ENCODE results near the gene LCP2. TPM values are rescaled to one million over a fixed set of nuclear protein-coding genes. Genes with fewer than 3 reads are reported as not detected.

LCP2 gene
- total RNA-seq, 1 experiment from 2014 or later, result not detected

GRCh38 chr5:170261528-170262043 lies 36.0 kb downstream of the LCP2 start:
- H3K4me1 ChIP-seq (replicated peaks; ENCODE audit: insufficient read depth), result no peaks in the 10 kb centered on the region
- H3K4me3 ChIP-seq, result no peak overlapping the region
- H3K27ac ChIP-seq, result no peak overlapping the region
- no peak for TF ChIP-seq EZH2 (IDR thresholded peaks at IDR 0.05; ENCODE audit: low read depth)
- TF ChIP-seq CTCF (conservative IDR thresholded peaks at IDR 0.05), result no peak
- no peaks in the 10 kb centered on the region for H3F3A ChIP-seq (ENCODE audit: insufficient read depth, low read depth)
- no peak for DNase-seq
- BruUV-seq (replicated peaks), result no TSS peak
- H3K27me3 ChIP-seq (ENCODE audit: insufficient read depth, low read depth), result peaks cover 21% of the 10 kb centered on the region; the same call in 1 of the 2 replicates
- H3K9me3 ChIP-seq (ENCODE audit: insufficient read depth, low read depth), result no peaks in the 10 kb centered on the region
- POLR2A ChIA-PET (ENCODE audit: unreplicated experiment), result no interaction called here
- intact Hi-C loops (cut with micrococcal nuclease; ENCODE audit: unreplicated experiment), result no loop called here
- H3K9me2 ChIP-seq (ENCODE audit: insufficient read depth), result no peaks in the 10 kb centered on the region
- no peak overlapping the region for H3K4me2 ChIP-seq
- H3K36me3 ChIP-seq (ENCODE audit: low read depth), result no peaks in the 10 kb centered on the region
- CTCF ChIA-PET, result no interaction called here
- H2AFZ ChIP-seq, result no peak overlapping the region
- no peaks in the 10 kb centered on the region for H4K20me1 ChIP-seq (ENCODE audit: insufficient read depth)
- H3K79me2 ChIP-seq (ENCODE audit: low read depth), result no peaks in the 10 kb centered on the region

GRCh38 chr5:170257370-170257769 lies 40.2 kb downstream of the LCP2 start:
- H3K27ac ChIP-seq, result no peak overlapping the region
- H3F3A ChIP-seq (ENCODE audit: insufficient read depth, low read depth), result peaks cover 21% of the 10 kb centered on the region
- H2AFZ ChIP-seq, result no peak overlapping the region
- H3K36me3 ChIP-seq (ENCODE audit: low read depth), result no peaks in the 10 kb centered on the region
- ChIA-PET CTCF (no interaction called here), POLR2A (ENCODE audit: unreplicated experiment) (no interaction called here)
- no peaks in the 10 kb centered on the region for H3K9me2 ChIP-seq (ENCODE audit: insufficient read depth)
- intact Hi-C loops (cut with micrococcal nuclease; ENCODE audit: unreplicated experiment), result no loop called here
- peaks cover 16% of the 10 kb centered on the region for H3K4me1 ChIP-seq (replicated peaks; ENCODE audit: insufficient read depth)
- H3K4me3 ChIP-seq, result no peak overlapping the region
- H3K27me3 ChIP-seq (ENCODE audit: insufficient read depth, low read depth), result 0 out of 2 replicates have a peak, but pooled peaks cover 8% of the 10 kb centered on the region
- TF ChIP-seq EZH2 (IDR thresholded peaks at IDR 0.05; ENCODE audit: low read depth), result no peak
- TF ChIP-seq CTCF (conservative IDR thresholded peaks at IDR 0.05), result no peak
- no peaks in the 10 kb centered on the region for H3K9me3 ChIP-seq (ENCODE audit: insufficient read depth, low read depth)
- no peak overlapping the region for H3K4me2 ChIP-seq
- no peak for DNase-seq
- H4K20me1 ChIP-seq (ENCODE audit: insufficient read depth), result no peaks in the 10 kb centered on the region
- BruUV-seq (replicated peaks), result no TSS peak
- H3K79me2 ChIP-seq (ENCODE audit: low read depth), result no peaks in the 10 kb centered on the region

- intact Hi-C loops (cut with micrococcal nuclease; ENCODE audit: unreplicated experiment), result no loop called here
- DNase-seq, result no peak
- 0 out of 2 replicates have a peak, but pooled peaks cover 8% of the 10 kb centered on the region for H3K27me3 ChIP-seq (ENCODE audit: insufficient read depth, low read depth)
- H4K20me1 ChIP-seq (ENCODE audit: insufficient read depth), result no peaks in the 10 kb centered on the region
- H3F3A ChIP-seq (ENCODE audit: insufficient read depth, low read depth), result peaks cover 21% of the 10 kb centered on the region
- H3K4me2 ChIP-seq, result no peak overlapping the region
- no peaks in the 10 kb centered on the region for H3K79me2 ChIP-seq (ENCODE audit: low read depth)
- peaks cover 16% of the 10 kb centered on the region for H3K4me1 ChIP-seq (replicated peaks; ENCODE audit: insufficient read depth)
- H3K4me3 ChIP-seq, result no peak overlapping the region
- no peak overlapping the region for H2AFZ ChIP-seq
- H3K36me3 ChIP-seq (ENCODE audit: low read depth), result no peaks in the 10 kb centered on the region
- no peaks in the 10 kb centered on the region for H3K9me2 ChIP-seq (ENCODE audit: insufficient read depth)
- TF ChIP-seq CTCF (conservative IDR thresholded peaks at IDR 0.05), result no peak
- no peak for TF ChIP-seq EZH2 (IDR thresholded peaks at IDR 0.05; ENCODE audit: low read depth)
- BruUV-seq (replicated peaks), result no TSS peak
- H3K27ac ChIP-seq, result no peak overlapping the region
- no peaks in the 10 kb centered on the region for H3K9me3 ChIP-seq (ENCODE audit: insufficient read depth, low read depth)
- ChIA-PET CTCF (no interaction called here), POLR2A (ENCODE audit: unreplicated experiment) (no interaction called here)
Observed at GRCh38 chr5:170256571-170256970, 41.0 kb downstream of the LCP2 start.
